LNCAP (cell line): ENCODE results near the gene MYCBP.

Source experiments
- TF ChIP-seq, protein P1 (sequence below): fragments of 450-650 bp; IDR thresholded peaks from 2 replicates; pipeline ENCODE4 v1.5.1; 2017; ENCODE audit warnings: mild to moderate bottlenecking

MYCBP gene

DNA sequence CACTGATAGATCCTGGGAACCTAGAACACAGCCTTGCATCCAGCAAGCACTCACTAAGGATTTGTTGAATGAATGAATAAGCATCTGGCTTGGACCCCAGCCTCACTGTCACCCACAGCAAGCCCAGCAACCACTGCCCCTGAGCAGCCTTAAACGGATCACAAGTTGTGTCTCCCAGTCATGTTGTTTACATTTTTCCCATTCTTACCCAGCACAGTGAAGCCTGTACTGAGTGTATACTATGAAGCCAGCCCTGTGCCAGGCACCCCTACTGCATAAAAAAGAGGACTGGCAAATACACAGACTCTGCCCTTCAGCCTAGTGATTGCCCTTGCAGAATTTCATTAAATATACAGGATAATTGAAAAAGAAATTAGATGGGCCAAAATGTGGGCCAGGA lies 43.8 kb downstream of the MYCBP start:
- TF ChIP-seq, protein P1, sequence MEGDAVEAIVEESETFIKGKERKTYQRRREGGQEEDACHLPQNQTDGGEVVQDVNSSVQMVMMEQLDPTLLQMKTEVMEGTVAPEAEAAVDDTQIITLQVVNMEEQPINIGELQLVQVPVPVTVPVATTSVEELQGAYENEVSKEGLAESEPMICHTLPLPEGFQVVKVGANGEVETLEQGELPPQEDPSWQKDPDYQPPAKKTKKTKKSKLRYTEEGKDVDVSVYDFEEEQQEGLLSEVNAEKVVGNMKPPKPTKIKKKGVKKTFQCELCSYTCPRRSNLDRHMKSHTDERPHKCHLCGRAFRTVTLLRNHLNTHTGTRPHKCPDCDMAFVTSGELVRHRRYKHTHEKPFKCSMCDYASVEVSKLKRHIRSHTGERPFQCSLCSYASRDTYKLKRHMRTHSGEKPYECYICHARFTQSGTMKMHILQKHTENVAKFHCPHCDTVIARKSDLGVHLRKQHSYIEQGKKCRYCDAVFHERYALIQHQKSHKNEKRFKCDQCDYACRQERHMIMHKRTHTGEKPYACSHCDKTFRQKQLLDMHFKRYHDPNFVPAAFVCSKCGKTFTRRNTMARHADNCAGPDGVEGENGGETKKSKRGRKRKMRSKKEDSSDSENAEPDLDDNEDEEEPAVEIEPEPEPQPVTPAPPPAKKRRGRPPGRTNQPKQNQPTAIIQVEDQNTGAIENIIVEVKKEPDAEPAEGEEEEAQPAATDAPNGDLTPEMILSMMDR: no peak

DNA sequence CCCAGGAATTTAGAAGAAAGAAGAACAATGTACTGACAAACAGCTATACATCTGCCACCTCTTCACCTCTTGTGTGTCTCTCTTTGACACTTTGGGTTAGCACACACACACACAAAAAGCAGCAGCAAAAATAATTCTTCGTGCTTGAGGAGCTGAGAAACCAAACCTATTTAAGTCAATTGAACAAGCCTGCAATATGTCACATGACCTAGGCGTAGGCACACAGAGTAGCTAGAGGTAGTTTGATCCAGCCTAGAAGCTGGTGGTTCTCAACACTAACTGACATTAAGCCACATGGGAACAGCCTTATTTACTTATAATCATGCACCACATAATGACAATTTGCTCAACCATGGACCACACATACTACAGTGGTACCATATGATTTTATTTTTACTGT lies 45.8 kb downstream of the MYCBP start:
- TF ChIP-seq, protein P1: no peak

DNA sequence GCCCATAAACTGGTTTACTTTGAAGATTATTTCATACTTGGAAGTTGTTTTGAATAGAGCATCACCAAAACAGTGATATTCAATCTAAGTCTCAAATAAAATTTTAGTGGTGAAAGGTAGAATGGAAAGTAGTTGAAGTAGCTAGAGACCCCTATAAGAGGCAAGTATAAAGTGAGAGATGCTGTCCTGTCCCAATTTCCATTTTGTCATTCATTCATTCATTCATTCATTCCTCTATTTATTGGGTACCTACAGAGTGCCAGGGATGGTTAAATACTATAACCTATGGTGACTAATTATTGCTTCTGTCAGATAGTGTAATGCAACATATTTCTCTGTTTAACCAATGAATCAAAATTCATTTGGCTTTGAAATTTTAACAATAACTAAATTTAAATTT lies 46.3 kb downstream of the MYCBP start:
- TF ChIP-seq, protein P1: no peak

DNA sequence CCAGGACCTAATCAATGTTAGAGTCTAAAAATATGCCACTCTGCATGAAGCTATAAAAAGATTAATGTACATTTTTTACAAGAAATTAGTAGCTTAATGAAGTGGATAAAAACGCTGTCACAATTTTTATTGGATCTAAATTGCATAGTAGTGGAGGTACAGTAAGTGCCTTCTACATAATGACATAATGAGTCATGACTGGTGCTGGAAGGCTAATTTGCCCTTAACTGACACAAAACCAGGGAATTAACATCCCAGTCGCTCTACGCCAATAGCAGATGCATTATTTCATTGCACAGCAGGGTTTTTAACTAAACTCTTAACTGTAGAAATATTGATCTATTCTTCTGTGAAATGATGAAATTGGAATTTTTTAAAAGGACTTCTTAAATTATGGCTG lies 46.9 kb downstream of the MYCBP start:
- TF ChIP-seq, protein P1: no peak

DNA sequence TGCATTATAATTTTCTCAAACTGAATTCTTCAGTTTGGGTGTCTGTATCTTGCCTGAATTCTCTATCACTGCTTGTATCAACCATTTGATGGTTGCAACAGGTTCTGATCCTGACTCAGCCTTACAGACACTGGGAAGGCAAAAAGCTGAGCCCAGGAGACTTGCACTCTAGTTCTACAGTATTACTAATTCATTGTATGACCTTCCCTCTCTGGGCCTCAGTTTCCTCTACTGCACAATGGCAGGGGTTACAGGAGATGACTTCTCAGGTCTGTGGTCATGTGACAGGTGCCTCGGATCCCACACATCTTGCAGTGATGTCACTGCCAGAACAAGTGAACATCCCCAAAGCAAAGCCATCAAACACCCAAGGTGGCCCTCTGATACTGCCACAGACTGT lies 52.3 kb downstream of the MYCBP start:
- TF ChIP-seq, protein P1: no peak

DNA sequence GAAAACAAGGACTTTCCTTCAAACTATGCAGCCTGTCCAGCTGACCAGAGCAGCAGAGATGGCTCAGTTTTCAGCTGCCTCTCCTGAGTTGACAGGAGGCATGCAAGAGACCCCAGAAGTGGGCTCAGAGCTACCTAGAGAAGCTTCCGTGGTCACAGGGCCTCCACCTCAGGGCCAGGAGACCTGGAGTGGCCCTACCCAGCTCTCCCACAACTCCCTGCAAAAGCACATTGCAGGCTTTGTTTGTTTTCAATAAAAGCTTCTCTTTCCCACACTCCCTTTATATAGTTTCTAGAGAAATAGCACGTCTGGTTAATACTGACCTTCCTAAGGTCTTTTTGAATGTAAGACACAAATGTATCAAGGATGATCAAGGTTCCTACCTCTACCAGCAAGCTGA lies 53.6 kb downstream of the MYCBP start:
- TF ChIP-seq, protein P1: no peak

DNA sequence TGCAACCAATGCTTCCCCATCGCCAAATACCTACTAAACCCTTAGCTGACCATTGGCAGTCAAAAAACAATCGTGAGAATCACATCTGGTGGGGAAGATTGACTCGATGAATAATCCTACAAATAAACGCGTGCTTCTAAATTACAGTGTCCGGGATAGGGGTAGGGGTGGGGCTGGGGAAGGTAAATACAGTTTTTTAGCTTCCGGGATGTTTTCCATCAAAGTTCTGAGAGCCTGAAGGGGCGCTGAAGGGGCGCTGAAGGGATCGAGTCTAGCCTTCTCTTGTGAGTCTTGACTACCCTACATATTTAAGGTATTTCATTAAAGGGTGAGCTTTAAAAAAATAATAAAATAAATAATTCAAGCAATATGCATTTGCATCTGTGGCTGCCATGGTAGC lies 54.1 kb downstream of the MYCBP start:
- TF ChIP-seq, protein P1: no peak
